SK-N-SH treated with all-trans-retinoic acid at 6 μM for 48 hours (cell line): Measurements from ENCODE around the gene HS6ST3.

ENCODE experiments used
- ARNTL ChIP-seq: fragments of 450-650 bp; formaldehyde crosslinking; IDR thresholded peaks from 2 replicates; pipeline ENCODE4 v1.5.0; 2020; ENCODE audit warnings: low read depth, mild to moderate bottlenecking, moderate library complexity, borderline replicate concordance
- BACH2 ChIP-seq: fragments of 250-450 bp; sonication (Bioruptor Pico); IDR thresholded peaks from 2 replicates; pipeline ENCODE4 v1.9.0; 2021; ENCODE audit warnings: mild to moderate bottlenecking, borderline replicate concordance
- ESRRG ChIP-seq: fragments of 250-450 bp; sonication (Bioruptor Pico); IDR thresholded peaks from 2 replicates; pipeline ENCODE4 v1.6.1; 2021; ENCODE audit warnings: mild to moderate bottlenecking
- OSR1 ChIP-seq: fragments of 250-450 bp; sonication (Bioruptor Pico); IDR thresholded peaks from 2 replicates; pipeline ENCODE4 v1.8.0; 2022; ENCODE audit warnings: moderate library complexity, mild to moderate bottlenecking, inconsistent platforms
- PPARA ChIP-seq: fragments of 250-450 bp; sonication (Bioruptor Pico); IDR thresholded peaks from 2 replicates; pipeline ENCODE4 v1.5.0; 2020; ENCODE audit warnings: mild to moderate bottlenecking, borderline replicate concordance
- RARB ChIP-seq: fragments of 250-450 bp; sonication (Bioruptor Pico); IDR thresholded peaks from 2 replicates; pipeline ENCODE4 v1.8.0; 2021; ENCODE audit warnings: mild to moderate bottlenecking, moderate library complexity
- SNAI2 ChIP-seq: fragments of 250-450 bp; sonication (Bioruptor Pico); IDR thresholded peaks from 2 replicates; pipeline ENCODE4 v1.5.0; 2020; ENCODE audit warnings: mild to moderate bottlenecking, moderate library complexity
- TCF4 ChIP-seq: fragments of 250-450 bp; sonication (Bioruptor Pico); IDR thresholded peaks from 2 replicates; pipeline ENCODE4 v1.8.0; 2021; ENCODE audit warnings: mild to moderate bottlenecking, moderate library complexity, borderline replicate concordance
- TOX ChIP-seq: fragments of 250-450 bp; sonication (Bioruptor Pico); IDR thresholded peaks from 2 replicates; pipeline ENCODE4 v1.8.0; 2021; ENCODE audit warnings: mild to moderate bottlenecking, moderate library complexity, borderline replicate concordance
- ZFP3 ChIP-seq: fragments of 250-450 bp; sonication (Bioruptor Pico); IDR thresholded peaks from 2 replicates; pipeline ENCODE4 v1.5.0; 2020; ENCODE audit warnings: mild to moderate bottlenecking, moderate library complexity
- ZNF70 ChIP-seq: fragments of 450-650 bp; formaldehyde crosslinking; IDR thresholded peaks from 2 replicates; pipeline ENCODE4 v1.5.0; 2020; ENCODE audit warnings: mild to moderate bottlenecking, moderate library complexity
- TF ChIP-seq, protein P1 (sequence below): fragments of 250-450 bp; sonication (Bioruptor Pico); IDR thresholded peaks from 2 replicates; pipeline ENCODE4 v1.8.0; 2020; ENCODE audit warnings: mild to moderate bottlenecking, moderate library complexity, borderline replicate concordance
- TF ChIP-seq, protein P2 (sequence below): fragments of 250-450 bp; sonication (Bioruptor Pico); IDR thresholded peaks from 2 replicates; pipeline ENCODE4 v1.5.0; 2020; ENCODE audit warnings: mild to moderate bottlenecking, moderate library complexity

DNA sequence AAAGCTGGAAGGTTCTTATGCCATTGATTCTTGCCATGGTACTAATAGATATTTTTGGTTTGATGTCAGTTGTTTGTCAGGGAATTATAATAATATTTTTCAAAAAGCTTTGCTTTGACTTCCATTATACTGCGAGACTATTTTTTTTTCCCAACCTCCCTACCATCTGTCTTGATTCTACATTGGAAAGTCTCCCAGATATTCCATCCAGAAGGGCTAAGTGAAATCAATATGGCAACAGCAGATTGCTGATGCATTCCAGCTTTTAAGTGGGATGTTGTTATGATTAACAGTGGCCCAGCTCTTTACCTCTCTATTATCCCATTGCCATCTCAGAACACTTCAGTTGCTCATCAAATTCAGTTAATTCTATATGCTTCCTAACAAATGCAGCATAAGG, 657.0 kb downstream of the HS6ST3 start:
- no peak for TF ChIP-seq TCF4 (CRISPR knock-in tag)
- no peak for TF ChIP-seq OSR1 (CRISPR knock-in tag)
- no peak for TF ChIP-seq PPARA (CRISPR knock-in tag)
- no peak for TF ChIP-seq BACH2 (CRISPR knock-in tag)
- no peak for TF ChIP-seq RARB
- TF ChIP-seq, protein P1, sequence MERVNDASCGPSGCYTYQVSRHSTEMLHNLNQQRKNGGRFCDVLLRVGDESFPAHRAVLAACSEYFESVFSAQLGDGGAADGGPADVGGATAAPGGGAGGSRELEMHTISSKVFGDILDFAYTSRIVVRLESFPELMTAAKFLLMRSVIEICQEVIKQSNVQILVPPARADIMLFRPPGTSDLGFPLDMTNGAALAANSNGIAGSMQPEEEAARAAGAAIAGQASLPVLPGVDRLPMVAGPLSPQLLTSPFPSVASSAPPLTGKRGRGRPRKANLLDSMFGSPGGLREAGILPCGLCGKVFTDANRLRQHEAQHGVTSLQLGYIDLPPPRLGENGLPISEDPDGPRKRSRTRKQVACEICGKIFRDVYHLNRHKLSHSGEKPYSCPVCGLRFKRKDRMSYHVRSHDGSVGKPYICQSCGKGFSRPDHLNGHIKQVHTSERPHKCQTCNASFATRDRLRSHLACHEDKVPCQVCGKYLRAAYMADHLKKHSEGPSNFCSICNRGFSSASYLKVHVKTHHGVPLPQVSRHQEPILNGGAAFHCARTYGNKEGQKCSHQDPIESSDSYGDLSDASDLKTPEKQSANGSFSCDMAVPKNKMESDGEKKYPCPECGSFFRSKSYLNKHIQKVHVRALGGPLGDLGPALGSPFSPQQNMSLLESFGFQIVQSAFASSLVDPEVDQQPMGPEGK (CRISPR knock-in tag), result no peak
- TF ChIP-seq ESRRG (CRISPR knock-in tag), result no peak
- TF ChIP-seq TOX, result no peak
- TF ChIP-seq ZFP3 (CRISPR knock-in tag), result no peak
- TF ChIP-seq ARNTL, result no peak
- no peak for TF ChIP-seq SNAI2 (CRISPR knock-in tag)
- TF ChIP-seq ZNF70 (CRISPR knock-in tag), result no peak
- TF ChIP-seq, protein P2, sequence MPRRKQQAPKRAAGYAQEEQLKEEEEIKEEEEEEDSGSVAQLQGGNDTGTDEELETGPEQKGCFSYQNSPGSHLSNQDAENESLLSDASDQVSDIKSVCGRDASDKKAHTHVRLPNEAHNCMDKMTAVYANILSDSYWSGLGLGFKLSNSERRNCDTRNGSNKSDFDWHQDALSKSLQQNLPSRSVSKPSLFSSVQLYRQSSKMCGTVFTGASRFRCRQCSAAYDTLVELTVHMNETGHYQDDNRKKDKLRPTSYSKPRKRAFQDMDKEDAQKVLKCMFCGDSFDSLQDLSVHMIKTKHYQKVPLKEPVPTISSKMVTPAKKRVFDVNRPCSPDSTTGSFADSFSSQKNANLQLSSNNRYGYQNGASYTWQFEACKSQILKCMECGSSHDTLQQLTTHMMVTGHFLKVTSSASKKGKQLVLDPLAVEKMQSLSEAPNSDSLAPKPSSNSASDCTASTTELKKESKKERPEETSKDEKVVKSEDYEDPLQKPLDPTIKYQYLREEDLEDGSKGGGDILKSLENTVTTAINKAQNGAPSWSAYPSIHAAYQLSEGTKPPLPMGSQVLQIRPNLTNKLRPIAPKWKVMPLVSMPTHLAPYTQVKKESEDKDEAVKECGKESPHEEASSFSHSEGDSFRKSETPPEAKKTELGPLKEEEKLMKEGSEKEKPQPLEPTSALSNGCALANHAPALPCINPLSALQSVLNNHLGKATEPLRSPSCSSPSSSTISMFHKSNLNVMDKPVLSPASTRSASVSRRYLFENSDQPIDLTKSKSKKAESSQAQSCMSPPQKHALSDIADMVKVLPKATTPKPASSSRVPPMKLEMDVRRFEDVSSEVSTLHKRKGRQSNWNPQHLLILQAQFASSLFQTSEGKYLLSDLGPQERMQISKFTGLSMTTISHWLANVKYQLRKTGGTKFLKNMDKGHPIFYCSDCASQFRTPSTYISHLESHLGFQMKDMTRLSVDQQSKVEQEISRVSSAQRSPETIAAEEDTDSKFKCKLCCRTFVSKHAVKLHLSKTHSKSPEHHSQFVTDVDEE (CRISPR knock-in tag), result no peak
